H1 (cell line): Measurements from ENCODE around the gene GSTT2. TPM values are rescaled to one million over a fixed set of nuclear protein-coding genes. Genes with fewer than 3 reads are reported as not detected.
"Not testable (repeated sequence)": the region's sequence is repeated elsewhere in the genome, so short reads cannot be mapped to it uniquely, and the experiment has no call there.

Experiments
- CTCF ChIA-PET: fragments of 300-600 bp; sonication (Branson Sonifier 250); formaldehyde crosslinking; loops from one replicate; lab custom pipeline; 2021; ENCODE audit not compliant: partially characterized antibody; lab: Charles Lee
- POLR2A ChIA-PET: fragments of 300-600 bp; sonication (Branson Sonifier 250); formaldehyde crosslinking; loops from one replicate; lab custom pipeline; 2021; ENCODE audit warnings: inconsistent platforms; ENCODE audit not compliant: partially characterized antibody; lab: Charles Lee
- DNase-seq, 2 experiments: peaks; one replicate each; pipeline versions ENCODE4 v3.0.0 to v3.0.0-alpha.2; 2010 to 2022; ENCODE audit warnings: low spot score in 2 of 2, low read depth in 1 of 2, mixed read lengths in 1 of 2
- FAIRE-seq: peaks from 2 replicates; lab custom pipeline; 2011; peaks lifted over from hg19 to GRCh38; lab: Jason Lieb, UNC
- H2AFZ ChIP-seq: 2 replicates; pipeline ENCODE4 v1.8.1; 2012; ENCODE audit warnings: low read length, inconsistent platforms
- H2AK5ac ChIP-seq: 2 replicates; pipeline ENCODE4 v1.6.1; 2013; ENCODE audit warnings: low read depth, low read length
- H2BK120ac ChIP-seq: replicated peaks from 2 replicates; pipeline ENCODE3; 2013; ENCODE audit warnings: low read depth, low read length, inconsistent platforms
- H2BK12ac ChIP-seq: 2 replicates; pipeline ENCODE4 v1.6.1; 2013; ENCODE audit warnings: low read depth, low read length
- H2BK15ac ChIP-seq: 2 replicates; pipeline ENCODE4 v1.6.1; 2013; ENCODE audit warnings: low read length
- H2BK20ac ChIP-seq: 2 replicates; pipeline ENCODE4 v1.6.1; 2013; ENCODE audit warnings: low read length
- H2BK5ac ChIP-seq: 2 replicates; pipeline ENCODE4 v1.6.1; 2013; ENCODE audit warnings: low read depth, low read length
- H3K14ac ChIP-seq: 2 replicates; pipeline ENCODE4 v1.6.1; 2013; ENCODE audit warnings: inconsistent platforms; ENCODE audit not compliant: insufficient read length
- H3K18ac ChIP-seq: 2 replicates; pipeline ENCODE4 v1.6.1; 2013; ENCODE audit warnings: low read length; ENCODE audit errors: extremely low read depth
- H3K23ac ChIP-seq: 2 replicates; pipeline ENCODE4 v1.6.1; 2013; ENCODE audit warnings: inconsistent platforms; ENCODE audit not compliant: insufficient read length
- H3K23me2 ChIP-seq: 2 replicates; pipeline ENCODE4 v1.6.1; 2013; ENCODE audit warnings: low read depth, low read length
- H3K27ac ChIP-seq: 2 replicates; pipeline ENCODE4 v1.6.1; 2011; ENCODE audit warnings: low read depth, low read length, inconsistent platforms
- H3K27me3 ChIP-seq, 4 experiments: replicated peaks in 1 of 4; 1 replicate in 1 of 4; 2 replicates in 3 of 4; pipeline versions ENCODE4 v1.6.1 to v1.8.1; 2011 to 2013; ENCODE audit warnings: low read length in 3 of 4, mild to moderate bottlenecking in 3 of 4, inconsistent platforms in 2 of 4, mixed read lengths in 2 of 4, moderate library complexity in 1 of 4; ENCODE audit not compliant: control insufficient read depth in 3 of 4, insufficient read depth in 3 of 4; ENCODE audit errors: extremely low read depth in 1 of 4
- H3K36me3 ChIP-seq, 4 experiments: 2 replicates each; pipeline versions ENCODE4 v1.6.1 to v1.8.1; 2011 to 2013; ENCODE audit warnings: mild to moderate bottlenecking in 4 of 4, low read length in 3 of 4, moderate library complexity in 2 of 4, control low read depth in 1 of 4, inconsistent platforms in 1 of 4; ENCODE audit not compliant: insufficient read depth in 4 of 4, control insufficient read depth in 2 of 4
- H3K4ac ChIP-seq: replicated peaks from 2 replicates; pipeline ENCODE3; 2013; ENCODE audit warnings: low read length, low read depth, mixed read lengths, inconsistent platforms; ENCODE audit not compliant: insufficient read length
- H3K4me1 ChIP-seq, 4 experiments: replicated peaks in 1 of 4; 1 replicate in 1 of 4; 2 replicates in 3 of 4; pipeline versions ENCODE4 v1.6.1 to v1.8.1; 2011 to 2013; ENCODE audit warnings: low read length in 3 of 4, inconsistent platforms in 2 of 4, mixed read lengths in 1 of 4; ENCODE audit not compliant: insufficient read depth in 4 of 4, control insufficient read depth in 3 of 4
- H3K4me2 ChIP-seq, 2 experiments: 2 replicates each; pipeline versions ENCODE4 v1.6.1 to v1.8.1; 2011 to 2013; ENCODE audit warnings: low read depth in 2 of 2, low read length in 2 of 2, control low read depth in 1 of 2, inconsistent platforms in 1 of 2, mild to moderate bottlenecking in 1 of 2; ENCODE audit not compliant: insufficient read depth in 1 of 2
- H3K4me3 ChIP-seq, 4 experiments: fragments of 200-600, 300-600 bp in 1 of 4; sonication (generic), shearing (Covaris generic), sonication (Bioruptor Twin) in 1 of 4; 2 replicates each; pipeline versions ENCODE4 v1.5.1 to v1.8.1; 2011 to 2016; ENCODE audit warnings: low read length in 4 of 4, low read depth in 3 of 4, control low read depth in 2 of 4, inconsistent platforms in 2 of 4, mild to moderate bottlenecking in 2 of 4, mixed read lengths in 1 of 4, moderate library complexity in 1 of 4; ENCODE audit not compliant: insufficient read depth in 2 of 4; ENCODE audit errors: extremely low read depth in 1 of 4
- H3K56ac ChIP-seq: replicated peaks from 2 replicates; pipeline ENCODE3; 2013; ENCODE audit warnings: low read depth, mild to moderate bottlenecking, mixed read lengths, low read length, inconsistent platforms; ENCODE audit not compliant: insufficient read length
- H3K79me1 ChIP-seq: 2 replicates; pipeline ENCODE4 v1.6.1; 2013; ENCODE audit warnings: low read depth, low read length, control low read depth
- H3K79me2 ChIP-seq, 2 experiments: 2 replicates each; pipeline versions ENCODE4 v1.6.1 to v1.8.1; 2012 to 2013; ENCODE audit warnings: low read length in 2 of 2, mild to moderate bottlenecking in 2 of 2, inconsistent platforms in 1 of 2; ENCODE audit not compliant: insufficient read depth in 2 of 2, control insufficient read depth in 1 of 2
- H3K9ac ChIP-seq, 4 experiments: replicated peaks in 1 of 4; 1 replicate in 1 of 4; 2 replicates in 3 of 4; pipeline versions ENCODE4 v1.6.1 to v1.8.1; 2011 to 2013; ENCODE audit warnings: low read depth in 3 of 4, low read length in 3 of 4, control low read depth in 2 of 4, mild to moderate bottlenecking in 2 of 4, moderate library complexity in 2 of 4, inconsistent platforms in 1 of 4; ENCODE audit errors: extremely low read depth in 1 of 4
- H3K9me3 ChIP-seq, 2 experiments: 2 replicates each; pipeline versions ENCODE4 v1.6.1 to v1.8.1; 2012 to 2013; ENCODE audit warnings: mild to moderate bottlenecking in 2 of 2, moderate library complexity in 2 of 2, control low read depth in 1 of 2, inconsistent platforms in 1 of 2, low read depth in 1 of 2, low read length in 1 of 2, mixed read lengths in 1 of 2; ENCODE audit not compliant: insufficient read depth in 2 of 2
- H4K20me1 ChIP-seq, 2 experiments: replicated peaks in 1 of 2; 2 replicates each; pipeline versions ENCODE3 to v1.8.1; 2011 to 2013; ENCODE audit warnings: inconsistent platforms in 2 of 2, low read length in 2 of 2, mild to moderate bottlenecking in 1 of 2; ENCODE audit not compliant: insufficient read depth in 2 of 2, control insufficient read depth in 1 of 2
- H4K5ac ChIP-seq: 2 replicates; pipeline ENCODE4 v1.6.1; 2013; ENCODE audit warnings: low read length, low read depth, mixed read lengths, inconsistent platforms; ENCODE audit not compliant: insufficient read length
- H4K8ac ChIP-seq: 2 replicates; pipeline ENCODE4 v1.8.0; 2013; ENCODE audit warnings: mild to moderate bottlenecking, moderate library complexity, low read length, inconsistent platforms; ENCODE audit not compliant: insufficient read depth; ENCODE audit errors: extremely low read depth
- H4K91ac ChIP-seq: replicated peaks from 2 replicates; pipeline ENCODE3; 2013; ENCODE audit warnings: low read length, mixed read lengths, inconsistent platforms; ENCODE audit not compliant: insufficient read length
- whole genome bisulfite sequencing, 2 experiments: shearing (Covaris generic) in 1 of 2; methylation state at CpG; one replicate each; pipeline versions ENCODE4 v1.1.6 to v1.1.7; 2013 to 2015; ENCODE audit warnings: low lambda C conversion rate in 2 of 2, mixed read lengths in 2 of 2, inconsistent platforms in 1 of 2, low coverage in 1 of 2, missing lambda C conversion rate in 1 of 2; ENCODE audit not compliant: insufficient replicate concordance in 2 of 2, insufficient coverage in 1 of 2, insufficient read length in 1 of 2; ENCODE audit errors: extremely low coverage in 1 of 2, missing lambda C conversion rate in 1 of 2; 5-methylcytosine and 5-hydroxymethylcytosine counted together
- polyA plus RNA-seq, 7 experiments: library from polyadenylated mRNA; depleted of rRNA in 3 of 7; stranded (reverse) in 5 of 7; unstranded in 2 of 7; fragments of >200 nt in 5 of 7; fragments of 200-250 nt in 2 of 7; gene quantifications; 1 replicate in 5 of 7; 2 replicates in 1 of 7; 4 replicates in 1 of 7; pipeline versions ENCODE4 v1.2.1 to v1.2.3, GENCODE V29; 2011 to 2013; ENCODE audit warnings: missing spikeins in 2 of 7, mixed read lengths in 2 of 7
- total RNA-seq: library from RNA; stranded (reverse); fragmentation: NEBNext Ultra II Directional; extraction: Animal tissue kit (Norgen Biotek cat#: 25700); gene quantifications from 2 replicates; pipeline ENCODE4 v1.2.1, GENCODE V29; 2021

GSTT2 gene
- total and polyA plus RNA-seq, 2 of the 8 experiments (the other 6 are each of a cell fraction or from before 2014, with no cell fraction given), result 1.1 to 1.5 TPM

- WGBS, 2 experiments, result 26% methylated on average over 6 of the region's 27 CpGs; no CpG with 5 or more reads in 1 of the 2 experiments
- H3K4ac ChIP-seq, H3K4me2 ChIP-seq, H3K9me3 ChIP-seq, H3K56ac ChIP-seq, FAIRE-seq, H3K4me3 ChIP-seq, H2AFZ ChIP-seq, H2BK12ac ChIP-seq, H3K18ac ChIP-seq, H2BK15ac ChIP-seq, H3K27ac ChIP-seq, H3K4me1 ChIP-seq, H3K23me2 ChIP-seq, H3K79me1 ChIP-seq, H3K9ac ChIP-seq, H4K91ac ChIP-seq, CTCF ChIA-PET, H3K27me3 ChIP-seq, H2AK5ac ChIP-seq, H2BK5ac ChIP-seq, POLR2A ChIA-PET, H4K5ac ChIP-seq, H3K23ac ChIP-seq, H2BK120ac ChIP-seq, H2BK20ac ChIP-seq, H4K8ac ChIP-seq, H3K14ac ChIP-seq: not testable (repeated sequence)
- Histone ChIP-seq H4K20me1 (peaks cover 3 to 13% of the 10 kb centered on the region in 2 experiments), H3K36me3 (peaks cover 5 to 19% (median 13%) of the 10 kb centered on the region in 4 experiments; a peak in 6 of 8 replicates), H3K79me2 (peaks cover 0 to 11% of the 10 kb centered on the region in 2 experiments; a peak in 1 of 4 replicates)
- DNase-seq, result peak in 1 of 2 experiments; percentile 51
These were observed 5.0 kb upstream of the GSTT2 start for GRCh38 chr22:23974836-23975352.

- H3K23me2 ChIP-seq, H4K91ac ChIP-seq, H3K27ac ChIP-seq, H2AFZ ChIP-seq, H3K27me3 ChIP-seq, H4K8ac ChIP-seq, H3K4me1 ChIP-seq, H3K4me3 ChIP-seq, CTCF ChIA-PET, H4K20me1 ChIP-seq, DNase-seq, H3K18ac ChIP-seq, H2BK5ac ChIP-seq, H3K79me1 ChIP-seq, H3K36me3 ChIP-seq, H3K4ac ChIP-seq, H4K5ac ChIP-seq, H3K4me2 ChIP-seq, H3K23ac ChIP-seq, H2AK5ac ChIP-seq, POLR2A ChIA-PET, H2BK120ac ChIP-seq, FAIRE-seq, H3K9ac ChIP-seq, H3K79me2 ChIP-seq, H2BK20ac ChIP-seq, H2BK15ac ChIP-seq, H2BK12ac ChIP-seq, H3K9me3 ChIP-seq, H3K14ac ChIP-seq, H3K56ac ChIP-seq: not testable (repeated sequence)
- WGBS, 2 experiments, result 89% methylated on average over 9 of the region's 12 CpGs; no CpG with 5 or more reads in 1 of the 2 experiments
These were observed 2.6 kb upstream of the GSTT2 start for GRCh38 chr22:23977304-23977703.
